Stomach (tissue), 9 donors: ENCODE measurements around the gene SMYD3. TPM values are rescaled to one million over a fixed set of nuclear protein-coding genes. Genes with fewer than 3 reads are reported as not detected.

Experiments used
- DNase-seq, 2 donors: peaks; one replicate each; pipeline versions ENCODE4 v3.0.0 to v3.0.0-alpha.2; 2013 to 2019
- H3K27ac ChIP-seq, 5 donors: fragments of 200-600 bp in 4 of 5; sonication (generic) in 4 of 5; one replicate each; pipeline ENCODE4 v1.5.1; 2013 to 2019; ENCODE audit warnings: mild to moderate bottlenecking in 1 of 5, moderate library complexity in 1 of 5
- H3K27me3 ChIP-seq, 3 donors: fragments of 200-600 bp; sonication (generic); one replicate each; pipeline ENCODE4 v1.5.1; 2017 to 2019; ENCODE audit warnings: mixed run types in 1 of 3
- H3K36me3 ChIP-seq, 4 donors: fragments of 200-600 bp; sonication (generic); 1 replicate in 3 of 4; 2 replicates in 1 of 4; pipeline ENCODE4 v1.5.1; 2016 to 2019
- H3K4me1 ChIP-seq, 4 donors: fragments of 200-600 bp; sonication (generic); one replicate each; pipeline ENCODE4 v1.5.1; 2016 to 2019
- H3K4me3 ChIP-seq, 4 donors: fragments of 200-600 bp; sonication (generic) in 3 of 4; one replicate each; pipeline ENCODE4 v1.5.1; 2016 to 2019; ENCODE audit warnings: mild to moderate bottlenecking in 1 of 4
- H3K9me3 ChIP-seq, 4 donors: fragments of 200-600 bp; sonication (generic); one replicate each; pipeline ENCODE4 v1.5.1; 2016 to 2019
- CTCF ChIP-seq, 7 experiments: fragments of 450-650 bp in 4 of 7; fragments of 200-600 bp in 3 of 7; sonication (generic) in 3 of 7; IDR thresholded peaks; one replicate each; pipeline ENCODE4 v1.5.1; 2016 to 2019; ENCODE audit warnings: antibody characterized with exemption in 7 of 7, control low read depth in 2 of 7, mild to moderate bottlenecking in 1 of 7
- EP300 ChIP-seq: sonication (generic); formaldehyde crosslinking; IDR thresholded peaks from one replicate; pipeline ENCODE4 v1.6.1; 2017; ENCODE audit warnings: antibody characterized with exemption
- POLR2A ChIP-seq, 4 donors: fragments of 450-650 bp; IDR thresholded peaks; one replicate each; pipeline ENCODE4 v1.6.1; 2016; ENCODE audit warnings: antibody characterized with exemption in 4 of 4, control low read depth in 2 of 4, mild to moderate bottlenecking in 1 of 4, moderate library complexity in 1 of 4
- POLR2AphosphoS5 ChIP-seq, 3 donors: sonication (generic); formaldehyde crosslinking; IDR thresholded peaks; one replicate each; pipeline ENCODE4 v1.6.1; 2016; ENCODE audit warnings: antibody characterized with exemption in 3 of 3
- WGBS, 5 donors: extraction: QIAGEN DNeasy Blood & Tissue Kit in 3 of 5; methylation state at CpG; one replicate each; pipeline versions ENCODE4 v1.1.5 to v1.1.7; 2013 to 2018; 5-methylcytosine and 5-hydroxymethylcytosine counted together
- intact Hi-C: fragments of 100-400 bp; cut with DNase I; formaldehyde crosslinking; loops from one replicate; pipeline ENCODE4 v1.15.1; 2023; ENCODE audit warnings: low total_unique reads
- polyA plus RNA-seq, 3 donors: library from polyadenylated mRNA; stranded (reverse); fragments of 200-250 nt; gene quantifications; one replicate each; pipeline ENCODE4 v1.2.3, GENCODE V29; 2013
- total RNA-seq, 5 donors: library from RNA; depleted of rRNA; stranded (reverse); fragments of >200 nt; gene quantifications; one replicate each; pipeline versions ENCODE4 v1.1.0 to v1.2.3, GENCODE V29; 2014 to 2016
- donor health status: healthy with polysubstance abuse.
- donor health status: Bipolar disorder and iron deficiency.
- donor health status: healthy.

Gene SMYD3
- total and polyA plus RNA-seq, 8 donors, result 6.4 to 196 (median 27.8) TPM

DNA sequence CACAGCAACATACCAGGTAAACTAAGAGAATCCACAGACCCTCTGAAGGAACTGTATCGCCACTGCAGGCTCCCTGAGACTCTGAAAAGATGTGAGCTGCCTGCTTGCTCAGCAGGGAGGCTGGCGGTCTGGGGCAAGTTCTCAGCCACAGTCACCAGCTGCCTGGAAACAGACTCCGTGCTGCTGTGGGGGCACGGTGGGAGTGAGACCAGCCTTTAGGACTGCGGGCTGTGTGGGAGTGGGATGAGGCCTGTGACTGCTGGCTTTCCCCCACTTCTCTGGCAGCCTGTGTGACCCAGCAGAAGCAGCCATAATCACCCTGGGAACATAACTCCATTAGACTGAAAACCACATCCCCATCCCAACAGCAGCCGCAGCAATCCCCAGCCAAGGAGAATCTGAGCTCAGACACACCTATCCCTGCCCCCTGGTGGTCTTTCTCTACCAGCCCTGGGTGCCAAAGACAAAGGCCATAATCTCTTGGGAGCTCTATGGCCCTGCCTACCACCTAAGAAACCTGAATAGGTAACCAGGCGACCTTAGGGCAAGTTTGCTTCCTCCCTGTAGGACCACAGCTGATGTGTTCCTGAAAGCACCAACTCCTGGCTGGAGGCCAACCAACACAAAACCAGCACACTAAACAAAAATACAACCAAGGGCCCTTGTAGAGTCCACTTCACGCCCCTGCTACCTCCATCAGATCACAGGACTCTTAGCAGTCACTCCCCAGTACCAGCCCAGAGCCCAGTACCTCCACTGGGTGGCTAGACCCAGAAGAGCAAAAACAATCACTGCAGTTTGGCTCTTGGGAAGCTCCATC, 151.5 kb downstream of the SMYD3 start:
- peaks cover 0 to 6% (median 2%) of the 10 kb centered on the region in 4 donors for H3K4me1 ChIP-seq
- H3K27me3 ChIP-seq, result no peaks in the 10 kb centered on the region
- no peak overlapping the region for H3K27ac ChIP-seq
- H3K4me3 ChIP-seq, result no peak overlapping the region
- intact Hi-C loops, result no loop called here
- H3K9me3 ChIP-seq, result peaks cover 0 to 17% (median 10%) of the 10 kb centered on the region in 4 donors
- TF ChIP-seq POLR2AphosphoS5 (IDR thresholded peaks at IDR 0.05), result no peak
- no peak for TF ChIP-seq EP300
- no peak for TF ChIP-seq CTCF (IDR thresholded peaks at IDR 0.05)
- no peak for TF ChIP-seq POLR2A (IDR thresholded peaks at IDR 0.05)
- DNase-seq, result no peak
- WGBS, 5 donors, result 95 to 100% (median 96%) methylated on average over 4 to 8 of the region's 8 CpGs
- H3K36me3 ChIP-seq, result no peaks in the 10 kb centered on the region

DNA sequence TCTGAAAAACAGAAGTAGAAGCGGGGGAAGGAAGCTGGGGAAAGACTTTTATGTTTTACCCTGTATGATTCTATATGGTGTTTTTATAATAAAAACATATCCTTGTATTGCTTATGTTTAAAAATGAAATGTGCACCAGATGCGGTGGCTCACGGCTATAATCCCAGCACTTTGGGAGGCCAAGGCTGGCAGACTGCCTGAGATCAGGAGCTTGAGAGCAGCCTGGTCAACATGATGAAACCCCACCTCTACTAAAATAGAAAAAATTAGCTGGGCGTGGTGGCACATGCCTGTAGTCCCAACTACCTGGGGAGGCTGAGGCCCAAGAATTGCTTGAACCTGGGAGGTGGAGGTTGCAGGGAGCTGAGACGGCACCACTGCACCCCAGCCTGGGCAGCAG, 155.4 kb downstream of the SMYD3 start:
- intact Hi-C loops, result no loop called here
- no peak for DNase-seq
- no peaks in the 10 kb centered on the region for H3K36me3 ChIP-seq
- TF ChIP-seq CTCF (IDR thresholded peaks at IDR 0.05) (no peak), POLR2AphosphoS5 (IDR thresholded peaks at IDR 0.05) (no peak)
- 72 to 87% (median 81%) methylated on average over 5 of the region's 5 CpGs for WGBS, 5 donors
- no peak overlapping the region for H3K4me3 ChIP-seq
- H3K9me3 ChIP-seq, result peaks cover 0 to under 1% (median 0%) of the 10 kb centered on the region in 4 donors
- no peak overlapping the region for H3K27ac ChIP-seq
- peaks cover 0 to 6% (median 2%) of the 10 kb centered on the region in 4 donors for H3K4me1 ChIP-seq
- H3K27me3 ChIP-seq, result no peaks in the 10 kb centered on the region

GRCh38 chr1:246350745-246351144, 156.3 kb downstream of the SMYD3 start:
- peak overlapping the region in 1 of 5 donors; percentile 7 for H3K27ac ChIP-seq
- intact Hi-C loops, result no loop called here
- no peak for DNase-seq

DNA sequence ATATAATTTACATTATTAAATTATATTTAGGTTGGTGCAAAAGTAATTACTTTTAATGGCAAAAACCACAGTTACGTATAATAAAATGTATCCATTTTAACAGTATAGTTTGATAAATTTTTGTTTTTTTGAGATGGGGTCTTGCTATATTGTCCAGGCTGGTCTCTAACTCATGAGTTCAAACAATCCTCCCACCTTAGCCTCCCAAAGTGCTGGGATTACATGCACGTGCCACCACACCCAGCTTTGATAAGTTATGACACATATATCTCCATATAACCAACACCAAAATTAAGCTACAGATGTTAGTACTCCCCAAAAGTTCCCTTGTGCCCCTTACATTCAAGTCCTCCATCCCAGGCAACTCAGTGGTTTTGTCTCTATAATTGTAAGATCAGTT, 163.1 kb downstream of the SMYD3 start:
- intact Hi-C loops, result no loop called here

More at GRCh38 chr1:246350745-246351144, 156.3 kb downstream of the SMYD3 start:
- TF ChIP-seq POLR2AphosphoS5 (IDR thresholded peaks at IDR 0.05), result peak in 2 of 3 donors; percentile 33 to 49
- TF ChIP-seq EP300, result no peak
- no peak for TF ChIP-seq POLR2A (IDR thresholded peaks at IDR 0.05)
- no peaks in the 10 kb centered on the region for H3K9me3 ChIP-seq
- peaks cover 0 to 6% (median 2%) of the 10 kb centered on the region in 4 donors for H3K4me1 ChIP-seq
- no peaks in the 10 kb centered on the region for H3K27me3 ChIP-seq
- H3K36me3 ChIP-seq, result no peaks in the 10 kb centered on the region
- H3K4me3 ChIP-seq, result no peak overlapping the region
- WGBS, 5 donors, result 31 to 54% (median 34%) methylated on average over 6 of the region's 6 CpGs

More for the DNA sequence above, 163.1 kb downstream of the SMYD3 start:
- no peak overlapping the region for H3K27ac ChIP-seq
- WGBS, 5 donors, result 90 to 97% (median 96%) methylated on average over 2 of the region's 2 CpGs
- DNase-seq, result no peak
- H3K4me3 ChIP-seq, result no peak overlapping the region
- no peaks in the 10 kb centered on the region for H3K27me3 ChIP-seq
- H3K36me3 ChIP-seq, result no peaks in the 10 kb centered on the region
- TF ChIP-seq CTCF (IDR thresholded peaks at IDR 0.05) (no peak), EP300 (no peak), POLR2AphosphoS5 (IDR thresholded peaks at IDR 0.05) (no peak), POLR2A (IDR thresholded peaks at IDR 0.05) (no peak)
- no peaks in the 10 kb centered on the region for H3K9me3 ChIP-seq
- no peaks in the 10 kb centered on the region for H3K4me1 ChIP-seq
